Karpas-422 (cell line): ENCODE results near the gene LMF2. TPM values are rescaled to one million over a fixed set of nuclear protein-coding genes. Genes with fewer than 3 reads are reported as not detected.
"Not testable (repeated sequence)": the region's sequence is repeated elsewhere in the genome, so short reads cannot be mapped to it uniquely, and the experiment has no call there.

Experiments used
- DNase-seq: peaks from one replicate; pipeline ENCODE4 v3.0.0-alpha.2; 2015
- H2AFZ ChIP-seq: fragments of 200-600 bp; sonication (generic); 2 replicates; pipeline ENCODE4 v1.6.1; 2014; ENCODE audit warnings: antibody characterized with exemption, low read length, mixed read lengths
- H3K27ac ChIP-seq: fragments of 200-600 bp; sonication (generic); 2 replicates; pipeline ENCODE4 v1.5.1; 2014; ENCODE audit warnings: mild to moderate bottlenecking, low read length, moderate library complexity
- H3K27me3 ChIP-seq: fragments of 200-600 bp; sonication (generic); 2 replicates; pipeline ENCODE4 v1.6.1; 2014; ENCODE audit warnings: low read length, mixed read lengths
- H3K36me3 ChIP-seq: fragments of 200-600 bp; sonication (generic); 2 replicates; pipeline ENCODE4 v1.6.1; 2014; ENCODE audit warnings: low read length, mixed read lengths; ENCODE audit not compliant: insufficient read depth
- H3K4me1 ChIP-seq: fragments of 200-600 bp; sonication (generic); 2 replicates; pipeline ENCODE4 v1.6.1; 2014; ENCODE audit warnings: mild to moderate bottlenecking, low read length, mixed read lengths
- H3K4me2 ChIP-seq: fragments of 200-600 bp; sonication (generic); 2 replicates; pipeline ENCODE4 v1.6.1; 2014; ENCODE audit warnings: low read length, low read depth, mild to moderate bottlenecking; ENCODE audit not compliant: poor library complexity, severe bottlenecking
- H3K4me3 ChIP-seq: fragments of 200-600 bp; sonication (generic); 2 replicates; pipeline ENCODE4 v1.5.1; 2014; ENCODE audit warnings: mild to moderate bottlenecking, antibody characterized with exemption, low read length, mixed read lengths
- H3K79me2 ChIP-seq: fragments of 200-600 bp; sonication (generic); 2 replicates; pipeline ENCODE4 v1.6.1; 2014; ENCODE audit warnings: mild to moderate bottlenecking, low read length, mixed read lengths
- H3K9ac ChIP-seq: fragments of 200-600 bp; sonication (generic); 2 replicates; pipeline ENCODE4 v1.6.0; 2014; ENCODE audit warnings: low read length
- H3K9me2 ChIP-seq: fragments of 200-600 bp; sonication (generic), shearing (Covaris generic); replicated peaks from 2 replicates; pipeline ENCODE4 v1.6.0; 2014; ENCODE audit warnings: mild to moderate bottlenecking, low read length, moderate library complexity; ENCODE audit not compliant: insufficient read depth
- H3K9me3 ChIP-seq: fragments of 300-700, 200-600 bp; sonication (generic); 2 replicates; pipeline ENCODE4 v1.6.1; 2014; ENCODE audit warnings: low read length, mixed read lengths
- H4K20me1 ChIP-seq: fragments of 200-600 bp; sonication (generic); 2 replicates; pipeline ENCODE4 v1.6.1; 2014; ENCODE audit warnings: mild to moderate bottlenecking, antibody characterized with exemption, low read length, low read depth; ENCODE audit not compliant: insufficient read depth
- total RNA-seq: library from RNA; depleted of rRNA; stranded (reverse); fragments of >200 nt; shearing (Covaris generic); gene quantifications from 2 replicates; pipeline ENCODE4 v1.2.3, GENCODE V29; 2014; ENCODE audit warnings: low replicate concordance

Gene LMF2
- total RNA-seq, 1 experiment from 2014 or later = 19.2 TPM

GRCh38 chr22:50522806-50523438, 15.4 kb upstream of the LMF2 start:
- DNase-seq = peak; percentile 42
- Histone ChIP-seq H3K4me1 (peaks cover 29% of the 10 kb centered on the region), H3K79me2 (peaks cover 22% of the 10 kb centered on the region), H3K27me3 (no peaks in the 10 kb centered on the region), H3K27ac (no peak overlapping the region), H3K9me2 (no peaks in the 10 kb centered on the region), H3K4me2 (no peak overlapping the region), H3K4me3 (no peak overlapping the region), H3K9ac (no peak overlapping the region), H3K36me3 (0 out of 2 replicates have a peak, but pooled peaks cover 3% of the 10 kb centered on the region), H2AFZ (no peak overlapping the region), H4K20me1 (peaks cover 14% of the 10 kb centered on the region), H3K9me3 (no peaks in the 10 kb centered on the region)

GRCh38 chr22:50522208-50522805, 14.8 kb upstream of the LMF2 start:
- H3K36me3 ChIP-seq = 0 out of 2 replicates have a peak, but pooled peaks cover 3% of the 10 kb centered on the region

GRCh38 chr22:50521710-50522109, 14.2 kb upstream of the LMF2 start:
- peaks cover 14% of the 10 kb centered on the region for H4K20me1 ChIP-seq
- no peak for DNase-seq
- H3K36me3 ChIP-seq = 0 out of 2 replicates have a peak, but pooled peaks cover 3% of the 10 kb centered on the region
- H3K9me3 ChIP-seq = no peaks in the 10 kb centered on the region
- H3K9me2 ChIP-seq = no peaks in the 10 kb centered on the region
- H3K4me3 ChIP-seq = no peak overlapping the region
- peaks cover 19% of the 10 kb centered on the region for H3K4me1 ChIP-seq
- no peak overlapping the region for H3K27ac ChIP-seq
- H3K79me2 ChIP-seq = peaks cover 23% of the 10 kb centered on the region
- no peak overlapping the region for H3K9ac ChIP-seq
- no peak overlapping the region for H3K4me2 ChIP-seq
- H2AFZ ChIP-seq = no peak overlapping the region
- no peaks in the 10 kb centered on the region for H3K27me3 ChIP-seq

More at GRCh38 chr22:50522208-50522805, 14.8 kb upstream of the LMF2 start:
- no peaks in the 10 kb centered on the region for H3K27me3 ChIP-seq
- peaks cover 14% of the 10 kb centered on the region for H4K20me1 ChIP-seq
- H3K27ac ChIP-seq = no peak overlapping the region
- H3K9ac ChIP-seq = no peak overlapping the region
- peaks cover 25% of the 10 kb centered on the region for H3K4me1 ChIP-seq
- no peak for DNase-seq
- H3K9me2 ChIP-seq = no peaks in the 10 kb centered on the region
- no peak overlapping the region for H3K4me2 ChIP-seq
- no peak overlapping the region for H3K4me3 ChIP-seq
- no peak overlapping the region for H2AFZ ChIP-seq
- H3K79me2 ChIP-seq = peaks cover 22% of the 10 kb centered on the region
- H3K9me3 ChIP-seq = no peaks in the 10 kb centered on the region

- H3K4me3 ChIP-seq = no peak overlapping the region
- no peaks in the 10 kb centered on the region for H3K9me2 ChIP-seq
- peaks cover 14% of the 10 kb centered on the region for H4K20me1 ChIP-seq
- H2AFZ ChIP-seq = no peak overlapping the region
- H3K27me3 ChIP-seq = no peaks in the 10 kb centered on the region
- DNase-seq = no peak
- H3K4me2 ChIP-seq = no peak overlapping the region
- H3K36me3 ChIP-seq = 0 out of 2 replicates have a peak, but pooled peaks cover 3% of the 10 kb centered on the region
- H3K27ac ChIP-seq = no peak overlapping the region
- no peaks in the 10 kb centered on the region for H3K9me3 ChIP-seq
- H3K79me2 ChIP-seq = peaks cover 30% of the 10 kb centered on the region
- H3K9ac ChIP-seq = no peak overlapping the region
- peaks cover 16% of the 10 kb centered on the region for H3K4me1 ChIP-seq
Measured at GRCh38 chr22:50520826-50521453, 13.4 kb upstream of the LMF2 start.

DNA sequence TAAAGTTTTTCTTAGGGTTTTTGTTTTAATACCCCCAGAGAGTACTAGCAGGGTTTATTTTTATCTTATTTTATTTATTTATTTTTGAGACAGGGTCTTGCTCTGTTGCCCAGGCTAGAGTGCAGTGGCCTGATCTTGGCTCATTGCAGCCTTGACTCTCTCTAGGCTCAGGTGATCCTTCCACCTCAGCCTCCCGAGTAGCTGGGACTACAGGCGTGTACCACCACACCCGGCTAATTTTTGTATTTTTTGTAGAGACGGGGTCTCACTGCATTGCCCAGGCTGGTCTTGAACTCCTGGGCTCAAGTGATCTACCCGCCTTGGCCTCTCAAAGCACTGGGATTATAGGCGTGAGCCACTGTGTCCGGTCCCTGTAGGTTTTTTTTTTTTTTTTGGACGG, 12.7 kb upstream of the LMF2 start:
- H2AFZ ChIP-seq, H3K9me2 ChIP-seq, H3K36me3 ChIP-seq, H3K27ac ChIP-seq, H3K4me3 ChIP-seq, DNase-seq, H3K4me2 ChIP-seq, H3K9ac ChIP-seq, H3K9me3 ChIP-seq, H3K27me3 ChIP-seq: not testable (repeated sequence)
- H3K4me1 ChIP-seq = peaks cover 16% of the 10 kb centered on the region
- peaks cover 33% of the 10 kb centered on the region for H3K79me2 ChIP-seq
- peaks cover 14% of the 10 kb centered on the region for H4K20me1 ChIP-seq

DNA sequence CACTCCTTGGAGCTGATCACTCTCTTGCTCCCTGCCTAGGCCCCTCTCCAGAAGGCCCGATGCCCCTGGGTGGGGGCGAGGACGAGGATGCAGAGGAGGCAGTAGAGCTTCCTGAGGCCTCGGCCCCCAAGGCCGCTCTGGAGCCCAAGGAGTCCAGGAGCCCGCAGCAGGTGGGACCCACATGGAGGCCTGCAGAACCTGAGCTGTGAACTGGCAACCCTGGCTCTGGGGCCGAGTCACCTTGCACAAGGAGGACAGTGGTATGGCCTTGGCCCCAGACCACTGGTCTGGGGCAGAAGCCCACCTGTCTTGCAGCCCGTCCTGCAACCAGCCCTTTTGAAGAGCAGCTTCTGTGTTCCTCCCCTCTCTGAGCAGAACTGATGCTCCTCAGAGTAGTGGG, 11.6 kb upstream of the LMF2 start:
- H3K9me2 ChIP-seq = no peaks in the 10 kb centered on the region
- H3K36me3 ChIP-seq = peaks cover 6% of the 10 kb centered on the region; the same call in 1 of the 2 replicates
- no peak overlapping the region for H3K9ac ChIP-seq
- DNase-seq = no peak
- H3K79me2 ChIP-seq = peaks cover 34% of the 10 kb centered on the region
- H4K20me1 ChIP-seq = peaks cover 11% of the 10 kb centered on the region
- H3K4me2 ChIP-seq = no peak overlapping the region
- H3K9me3 ChIP-seq = no peaks in the 10 kb centered on the region
- H2AFZ ChIP-seq = no peak overlapping the region
- no peaks in the 10 kb centered on the region for H3K27me3 ChIP-seq
- no peak overlapping the region for H3K4me3 ChIP-seq
- no peak overlapping the region for H3K27ac ChIP-seq
- peaks cover 9% of the 10 kb centered on the region for H3K4me1 ChIP-seq

GRCh38 chr22:50518606-50519005, 11.1 kb upstream of the LMF2 start:
- Histone ChIP-seq H3K9me2 (no peaks in the 10 kb centered on the region), H4K20me1 (peaks cover 9% of the 10 kb centered on the region; the same call in 1 of the 2 replicates), H3K27me3 (no peaks in the 10 kb centered on the region), H3K36me3 (peaks cover 6% of the 10 kb centered on the region; the same call in 1 of the 2 replicates), H3K27ac (no peak overlapping the region), H3K4me2 (no peak overlapping the region), H3K4me3 (no peak overlapping the region), H2AFZ (no peak overlapping the region), H3K9ac (no peak overlapping the region), H3K4me1 (peaks cover 3% of the 10 kb centered on the region; the same call in 1 of the 2 replicates), H3K9me3 (no peaks in the 10 kb centered on the region), H3K79me2 (peaks cover 34% of the 10 kb centered on the region)
- DNase-seq = no peak
